Suprapubic skin (tissue), 4 donors: ENCODE results near the gene NSD1.

Source experiments
- CTCF ChIP-seq, 2 donors: fragments of 200-600 bp in 1 of 2; fragments of 450-650 bp in 1 of 2; sonication (generic) in 1 of 2; IDR thresholded peaks; one replicate each; pipeline ENCODE4 v1.5.1; 2016 to 2019; ENCODE audit warnings: antibody characterized with exemption in 2 of 2, mild to moderate bottlenecking in 1 of 2, moderate library complexity in 1 of 2
- POLR2A ChIP-seq, 2 donors: fragments of 450-650 bp; IDR thresholded peaks; one replicate each; pipeline ENCODE4 v1.6.1; 2017; ENCODE audit warnings: antibody characterized with exemption in 2 of 2, mild to moderate bottlenecking in 2 of 2, moderate library complexity in 2 of 2
- POLR2AphosphoS5 ChIP-seq, 3 donors: sonication (generic); formaldehyde crosslinking; IDR thresholded peaks; one replicate each; pipeline ENCODE4 v1.6.1; 2017; ENCODE audit warnings: antibody characterized with exemption in 3 of 3

DNA sequence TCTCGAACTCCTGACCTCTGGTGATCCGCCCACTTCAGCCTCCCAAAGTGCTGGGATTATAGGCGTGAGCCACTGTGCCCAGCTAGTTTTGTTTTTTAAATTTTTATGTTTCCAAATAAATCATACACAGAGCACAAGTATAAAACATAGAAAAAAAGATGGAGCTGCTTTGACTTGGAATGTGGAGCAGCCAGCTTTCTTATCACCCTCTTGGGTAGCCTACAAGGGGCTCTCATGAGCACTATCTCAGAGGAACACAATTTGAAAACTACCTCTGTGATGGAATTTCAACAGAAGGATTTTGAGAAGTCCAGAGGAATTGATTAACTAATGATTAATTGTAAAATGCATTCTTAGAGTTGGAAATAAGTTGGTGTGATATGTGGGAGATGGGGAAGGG is 45.9 kb downstream of the NSD1 start:
- no peak for TF ChIP-seq CTCF (IDR thresholded peaks at IDR 0.05)
- no peak for TF ChIP-seq POLR2A (IDR thresholded peaks at IDR 0.05)
- TF ChIP-seq POLR2AphosphoS5 (IDR thresholded peaks at IDR 0.05) = no peak
